Natural killer cell (primary cell): Measurements from ENCODE around the gene TMEM255B. TPM values are rescaled to one million over a fixed set of nuclear protein-coding genes. Genes with fewer than 3 reads are reported as not detected.

Experiments used
- ATAC-seq, 3 donors: fragments of 150-1000 bp in 2 of 3; fragments of 200-7000 bp in 1 of 3; cut with Tn5 transposase; 1 replicate in 1 of 3; 2 replicates in 2 of 3; pipeline ENCODE4 v1.10.0; 2021; ENCODE audit warnings: mild to moderate bottlenecking in 2 of 3, moderate library complexity in 2 of 3
- DNase-seq, 2 donors: peaks; one replicate each; pipeline versions ENCODE4 v3.0.0 to v3.0.0-alpha.2; 2013 to 2021; ENCODE audit warnings: mixed read lengths in 1 of 2
- H3K27ac ChIP-seq: one replicate; pipeline ENCODE4 v1.5.1; 2013; ENCODE audit warnings: mild to moderate bottlenecking, low read length
- H3K27me3 ChIP-seq: one replicate; pipeline ENCODE4 v1.6.1; 2013; ENCODE audit warnings: low read length; ENCODE audit not compliant: control insufficient read depth, insufficient read depth
- H3K36me3 ChIP-seq: one replicate; pipeline ENCODE4 v1.6.1; 2013; ENCODE audit warnings: low read length; ENCODE audit not compliant: control insufficient read depth, insufficient read depth
- H3K4me1 ChIP-seq: one replicate; pipeline ENCODE4 v1.6.1; 2013; ENCODE audit warnings: low read length; ENCODE audit not compliant: control insufficient read depth, insufficient read depth
- H3K4me3 ChIP-seq: one replicate; pipeline ENCODE4 v1.5.1; 2013; ENCODE audit warnings: low read length
- H3K9me3 ChIP-seq: one replicate; pipeline ENCODE4 v1.6.1; 2013; ENCODE audit warnings: low read length; ENCODE audit not compliant: control insufficient read depth, insufficient read depth
- H3K27ac Mint-ChIP-seq, 2 donors: one replicate each; pipeline ENCODE4 v1.8.0; 2022; ENCODE audit warnings: mild to moderate bottlenecking in 2 of 2, mixed read lengths in 2 of 2, moderate library complexity in 1 of 2
- H3K27me3 Mint-ChIP-seq, 2 donors: one replicate each; pipeline ENCODE4 v1.8.0; 2022; ENCODE audit warnings: low read depth in 2 of 2, mixed read lengths in 2 of 2
- H3K36me3 Mint-ChIP-seq: one replicate; pipeline ENCODE4 v1.8.0; 2022; ENCODE audit warnings: mixed read lengths
- H3K4me1 Mint-ChIP-seq, 2 donors: one replicate each; pipeline ENCODE4 v1.8.0; 2022; ENCODE audit warnings: mixed read lengths in 2 of 2
- H3K4me3 Mint-ChIP-seq: one replicate; pipeline ENCODE4 v1.8.0; 2022; ENCODE audit warnings: mild to moderate bottlenecking, moderate library complexity, mixed read lengths
- H3K9me3 Mint-ChIP-seq, 2 donors: one replicate each; pipeline ENCODE4 v1.8.0; 2022; ENCODE audit warnings: mixed read lengths in 2 of 2
- WGBS: methylation state at CpG from one replicate; pipeline ENCODE4 v1.1.7; 2013; ENCODE audit warnings: missing lambda C conversion rate; ENCODE audit not compliant: insufficient coverage; 5-methylcytosine and 5-hydroxymethylcytosine counted together
- intact Hi-C: fragments of 100-400 bp; cut with micrococcal nuclease; formaldehyde crosslinking; loops from one replicate; pipeline ENCODE4 v1.14.2; 2022
- total RNA-seq, 4 donors: library from RNA; stranded (reverse); fragments of 120-200 nt in 1 of 4; gene quantifications; one replicate each; pipeline versions ENCODE4 v1.2.3 to v1.2.4, GENCODE V29; 2013 to 2022
- TF ChIP-seq, protein P1 (sequence below): fragments of 200-600 bp; IDR thresholded peaks from one replicate; pipeline ENCODE4 v1.8.0; 2022; ENCODE audit warnings: antibody characterized with exemption

TMEM255B gene
- total RNA-seq, 3 donors from 2014 or later (not counting 1 experiment from before 2014, with no cell fraction given) = 0.38 to 3.0 (median 1.0) TPM

DNA sequence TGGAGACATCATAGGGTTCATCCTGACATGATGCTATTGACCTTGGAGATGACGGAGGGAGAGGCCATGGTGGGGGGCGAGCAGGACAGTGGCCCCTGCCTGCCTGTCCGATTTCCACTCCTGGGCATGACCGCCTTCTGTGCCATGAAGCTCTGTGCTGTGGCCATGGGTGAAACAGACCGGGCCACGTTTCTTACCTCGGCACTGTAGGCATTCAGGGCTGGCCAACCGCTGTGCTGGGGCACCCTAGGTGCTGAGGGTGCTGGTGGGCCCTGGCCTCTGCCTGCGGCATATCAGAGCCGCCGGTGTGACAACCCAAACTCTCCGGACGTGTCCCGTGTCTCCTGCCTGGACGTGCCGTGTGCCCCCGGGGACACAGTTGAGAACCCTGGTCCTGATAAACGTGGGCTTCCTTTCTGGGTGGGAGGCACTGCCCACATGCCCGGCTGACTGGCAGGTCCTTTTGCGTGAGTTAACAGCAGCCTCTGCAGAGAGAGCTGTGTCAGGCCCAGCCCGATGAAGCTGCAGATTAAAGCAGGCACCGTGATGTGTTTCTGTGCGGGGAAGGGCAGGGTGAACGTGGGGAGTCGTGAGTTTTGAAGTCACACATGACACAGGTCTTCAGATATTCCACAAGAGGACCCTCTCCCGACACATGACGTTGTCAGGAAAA is 46.5 kb downstream of the TMEM255B start:
- Histone ChIP-seq H3K4me1 (no peaks in the 10 kb centered on the region), H3K9me3 (peaks cover 9% of the 10 kb centered on the region), H3K4me3 (no peak overlapping the region), H3K27ac (no peak overlapping the region), H3K36me3 (no peaks in the 10 kb centered on the region), H3K27me3 (no peaks in the 10 kb centered on the region)
- H3K27ac Mint-ChIP-seq = no peak overlapping the region
- no peaks in the 10 kb centered on the region for H3K27me3 Mint-ChIP-seq
- ATAC-seq (no peak), DNase-seq (no peak)
- H3K4me1 Mint-ChIP-seq = peaks cover 0 to 5% of the 10 kb centered on the region in 2 donors
- no peak overlapping the region for H3K4me3 Mint-ChIP-seq
- TF ChIP-seq, protein P1, sequence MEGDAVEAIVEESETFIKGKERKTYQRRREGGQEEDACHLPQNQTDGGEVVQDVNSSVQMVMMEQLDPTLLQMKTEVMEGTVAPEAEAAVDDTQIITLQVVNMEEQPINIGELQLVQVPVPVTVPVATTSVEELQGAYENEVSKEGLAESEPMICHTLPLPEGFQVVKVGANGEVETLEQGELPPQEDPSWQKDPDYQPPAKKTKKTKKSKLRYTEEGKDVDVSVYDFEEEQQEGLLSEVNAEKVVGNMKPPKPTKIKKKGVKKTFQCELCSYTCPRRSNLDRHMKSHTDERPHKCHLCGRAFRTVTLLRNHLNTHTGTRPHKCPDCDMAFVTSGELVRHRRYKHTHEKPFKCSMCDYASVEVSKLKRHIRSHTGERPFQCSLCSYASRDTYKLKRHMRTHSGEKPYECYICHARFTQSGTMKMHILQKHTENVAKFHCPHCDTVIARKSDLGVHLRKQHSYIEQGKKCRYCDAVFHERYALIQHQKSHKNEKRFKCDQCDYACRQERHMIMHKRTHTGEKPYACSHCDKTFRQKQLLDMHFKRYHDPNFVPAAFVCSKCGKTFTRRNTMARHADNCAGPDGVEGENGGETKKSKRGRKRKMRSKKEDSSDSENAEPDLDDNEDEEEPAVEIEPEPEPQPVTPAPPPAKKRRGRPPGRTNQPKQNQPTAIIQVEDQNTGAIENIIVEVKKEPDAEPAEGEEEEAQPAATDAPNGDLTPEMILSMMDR = no peak
- H3K9me3 Mint-ChIP-seq = no peaks in the 10 kb centered on the region
- H3K36me3 Mint-ChIP-seq = no peaks in the 10 kb centered on the region
- intact Hi-C loops = no loop called here
- 92% methylated on average over 27 of the region's 27 CpGs for WGBS

DNA sequence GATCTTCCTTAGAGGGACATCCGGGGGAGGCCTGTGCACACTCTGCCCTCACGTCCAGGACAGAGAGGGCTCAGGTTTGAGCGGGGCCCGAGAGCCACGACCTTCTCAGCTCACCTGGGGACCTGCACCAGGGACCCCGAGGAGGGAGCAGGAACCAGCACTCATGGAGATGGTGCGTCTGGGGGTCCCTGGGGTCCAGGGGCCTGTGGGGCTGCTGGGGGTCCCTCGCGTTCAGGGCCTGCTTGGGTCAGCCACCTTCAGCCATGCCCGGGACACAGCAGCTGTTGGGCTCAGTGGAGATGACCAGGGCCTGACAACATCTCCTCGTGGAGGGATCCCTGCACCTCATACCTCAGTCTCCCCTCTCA is 47.1 kb downstream of the TMEM255B start:
- TF ChIP-seq, protein P1 = no peak
- no peak overlapping the region for H3K4me3 Mint-ChIP-seq
- no peak overlapping the region for H3K27ac ChIP-seq
- peaks cover 0 to 5% of the 10 kb centered on the region in 2 donors for H3K4me1 Mint-ChIP-seq
- no peak overlapping the region for H3K27ac Mint-ChIP-seq
- no peak for ATAC-seq
- H3K36me3 Mint-ChIP-seq = no peaks in the 10 kb centered on the region
- H3K9me3 Mint-ChIP-seq = no peaks in the 10 kb centered on the region
- no peaks in the 10 kb centered on the region for H3K27me3 Mint-ChIP-seq
- intact Hi-C loops = no loop called here
- H3K27me3 ChIP-seq = no peaks in the 10 kb centered on the region
- peaks cover 9% of the 10 kb centered on the region for H3K9me3 ChIP-seq
- H3K36me3 ChIP-seq = no peaks in the 10 kb centered on the region
- no peaks in the 10 kb centered on the region for H3K4me1 ChIP-seq
- no peak overlapping the region for H3K4me3 ChIP-seq
- 91% methylated on average over 11 of the region's 11 CpGs for WGBS
- no peak for DNase-seq

DNA sequence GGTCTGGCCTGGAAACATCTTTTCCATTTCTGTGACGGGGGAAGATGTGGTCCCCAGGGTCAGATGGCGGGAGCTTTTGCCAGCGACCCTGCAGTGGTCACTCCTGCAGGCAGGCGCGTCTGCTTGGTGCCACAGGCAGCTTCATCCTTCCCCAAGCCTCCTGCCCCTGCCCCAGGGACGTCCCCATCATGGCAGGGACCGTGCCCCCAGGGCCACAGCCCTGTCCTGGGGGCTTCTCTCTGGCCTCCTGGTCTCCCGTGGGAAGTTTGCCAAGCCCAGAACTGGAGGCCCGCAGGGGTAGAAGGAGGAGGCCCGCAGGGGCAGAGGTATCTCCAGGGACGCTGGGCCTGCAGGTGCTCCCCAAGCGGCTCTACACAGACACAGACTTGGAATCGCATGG is 47.5 kb downstream of the TMEM255B start:
- no peaks in the 10 kb centered on the region for H3K36me3 ChIP-seq
- DNase-seq = no peak
- TF ChIP-seq, protein P1 = no peak

More for the DNA sequence above, 47.5 kb downstream of the TMEM255B start:
- H3K27me3 ChIP-seq = no peaks in the 10 kb centered on the region
- no peaks in the 10 kb centered on the region for H3K27me3 Mint-ChIP-seq
- peaks cover 0 to 5% of the 10 kb centered on the region in 2 donors for H3K4me1 Mint-ChIP-seq
- H3K4me3 ChIP-seq = no peak overlapping the region
- H3K4me1 ChIP-seq = no peaks in the 10 kb centered on the region
- H3K27ac ChIP-seq = no peak overlapping the region
- ATAC-seq = no peak
- 95% methylated on average over 13 of the region's 13 CpGs for WGBS
- no peak overlapping the region for H3K4me3 Mint-ChIP-seq
- no peaks in the 10 kb centered on the region for H3K9me3 Mint-ChIP-seq
- no peak overlapping the region for H3K27ac Mint-ChIP-seq
- no peaks in the 10 kb centered on the region for H3K36me3 Mint-ChIP-seq
- peaks cover 9% of the 10 kb centered on the region for H3K9me3 ChIP-seq
- intact Hi-C loops = no loop called here
